Measurements from ENCODE around the gene PATE3.

PATE3 gene, protein sequence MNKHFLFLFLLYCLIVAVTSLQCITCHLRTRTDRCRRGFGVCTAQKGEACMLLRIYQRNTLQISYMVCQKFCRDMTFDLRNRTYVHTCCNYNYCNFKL

DNA sequence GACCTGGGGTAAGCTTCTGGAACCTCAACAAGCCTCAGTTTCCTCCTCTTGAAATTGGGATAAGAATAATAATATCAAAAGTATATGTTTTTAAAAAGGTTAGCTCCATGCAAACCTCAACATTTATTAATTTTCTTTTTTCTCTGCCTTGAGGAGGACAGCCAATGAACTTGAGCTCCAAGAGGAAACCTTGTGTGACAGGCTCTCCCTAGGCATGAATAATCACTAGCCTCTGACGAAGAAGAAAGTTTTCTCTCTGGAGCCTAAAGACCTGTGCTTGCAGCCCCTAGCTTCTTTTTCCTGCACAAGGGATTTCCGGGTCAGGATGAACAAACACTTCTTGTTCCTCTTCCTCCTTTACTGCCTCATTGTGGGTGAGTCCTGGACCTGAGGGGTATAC, at the start of gene PATE3:
TSS of gene PATE3 (plus strand) at position 301 of the 400 bp plus-strand sequence. CDS start at position 326, 25 bp downstream.
- DNase-seq, result no peak

DNA sequence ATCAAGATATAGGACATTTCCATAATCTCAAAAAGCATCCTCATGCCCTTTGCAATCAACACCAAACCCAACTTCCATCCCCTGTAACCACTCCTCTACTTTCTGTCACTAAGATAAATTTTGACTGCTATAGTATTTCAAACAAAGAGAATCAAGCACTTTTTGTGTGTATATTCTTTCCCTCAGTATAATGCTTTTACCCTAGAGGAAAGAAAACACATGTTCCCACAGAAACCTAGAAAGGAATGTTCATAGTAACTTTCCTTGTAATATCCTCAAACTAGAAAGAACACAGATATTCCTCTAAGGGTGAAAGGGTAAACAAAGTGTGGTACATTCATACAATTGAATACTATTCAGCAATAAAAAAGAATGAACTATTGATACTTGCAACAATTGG, 47.3 kb upstream of the PATE3 start:
- no peak for DNase-seq

DNA sequence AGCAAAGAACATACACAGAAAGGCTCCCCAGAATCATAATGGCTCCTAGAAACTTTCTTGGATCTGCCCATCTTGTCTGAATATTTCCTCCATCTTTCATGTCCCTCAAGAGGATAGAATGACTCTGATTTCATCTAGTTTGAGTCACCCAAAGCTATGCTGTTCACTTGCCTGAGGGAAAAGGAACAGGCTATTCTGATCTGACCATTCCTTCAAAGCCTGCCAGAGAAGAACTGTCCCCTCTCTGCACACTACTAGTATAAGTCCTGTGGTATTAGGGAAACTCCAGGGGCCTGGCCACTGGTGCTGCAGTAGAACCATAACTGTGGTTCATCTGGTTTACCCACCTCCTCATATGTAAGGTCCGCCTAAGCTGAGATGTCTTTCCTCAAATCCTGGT, 44.2 kb upstream of the PATE3 start:
- DNase-seq, result no peak

DNA sequence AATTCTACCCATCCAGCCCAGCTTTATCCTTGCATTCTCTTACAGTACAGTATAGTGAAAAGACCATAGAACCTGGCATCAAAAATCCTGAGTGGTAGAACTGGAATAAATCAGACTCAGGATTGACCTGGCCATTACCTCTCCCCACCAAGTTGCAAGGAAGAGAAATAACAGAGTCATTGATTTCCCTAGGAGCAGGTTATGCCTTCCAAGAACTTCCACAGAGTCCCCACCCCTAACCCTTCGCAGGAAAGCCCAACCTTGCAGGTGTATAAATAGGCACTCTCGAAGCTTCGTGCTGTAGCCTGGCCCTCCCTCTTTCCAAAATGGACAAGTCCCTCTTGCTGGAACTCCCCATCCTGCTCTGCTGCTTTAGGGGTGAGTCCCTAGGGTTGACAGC, 41.9 kb upstream of the PATE3 start, which contains the start of gene PATE1:
TSS of gene PATE1 (plus strand) at position 301 of the 400 bp plus-strand sequence. CDS start at position 327, 26 bp downstream.
- no peak for DNase-seq

DNA sequence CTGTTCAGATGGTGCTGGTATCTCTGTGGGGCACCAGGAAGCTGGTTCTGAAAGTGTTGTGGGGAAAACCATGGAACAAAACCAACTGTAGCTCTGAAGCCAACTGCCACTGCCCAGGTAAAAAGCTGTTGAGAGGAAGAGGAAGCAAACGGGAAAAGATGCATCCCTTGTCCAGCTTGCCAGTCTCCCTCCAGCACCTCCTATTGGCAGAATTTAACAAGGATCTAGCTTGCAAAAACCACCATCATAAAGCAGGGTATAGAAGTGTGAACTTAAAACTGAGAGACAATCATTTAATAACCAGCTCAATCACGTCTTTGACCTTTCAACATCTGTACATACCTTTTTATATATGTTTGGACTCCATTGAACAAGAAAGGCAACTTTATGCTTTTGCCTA, 37.3 kb upstream of the PATE3 start:
- no peak for DNase-seq

DNA sequence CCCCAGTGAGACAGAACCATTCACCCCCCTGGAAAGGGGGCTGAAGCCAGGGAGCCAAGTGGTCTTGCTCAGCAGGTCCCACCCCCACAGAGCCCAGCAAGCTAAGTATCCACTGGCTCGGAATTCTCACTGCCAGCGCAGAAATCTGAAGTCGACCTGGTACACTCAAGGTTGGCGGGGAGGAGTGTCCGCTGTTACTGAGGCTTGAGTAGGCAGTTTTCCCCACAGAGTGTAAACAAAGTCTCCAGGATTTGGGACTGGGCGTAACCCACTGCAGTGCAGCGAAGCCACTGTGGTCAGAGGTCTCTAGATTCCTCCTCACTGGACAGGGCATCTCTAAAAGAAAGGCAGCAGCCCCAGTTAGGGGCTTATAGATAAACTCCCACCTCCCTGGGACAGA, 31.9 kb upstream of the PATE3 start:
- DNase-seq, result no peak

DNA sequence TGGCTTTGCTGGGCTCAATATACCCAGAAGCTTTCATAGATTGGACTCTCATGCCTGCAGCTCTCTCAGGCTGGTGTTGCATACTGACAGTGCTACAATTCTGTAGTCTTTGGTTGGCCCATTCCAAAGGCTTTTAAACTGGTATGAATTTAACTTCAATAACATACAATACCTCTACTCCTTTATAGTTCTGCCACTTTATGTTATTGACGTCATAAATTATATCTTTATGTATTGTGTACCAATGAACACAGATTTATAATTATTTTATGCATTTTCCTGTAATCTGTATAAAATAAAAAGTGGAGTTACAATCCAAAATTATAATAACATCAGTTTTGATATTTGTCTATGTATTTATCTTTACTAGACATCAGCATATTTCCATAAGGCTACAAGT, 25.5 kb upstream of the PATE3 start:
- DNase-seq, result no peak

DNA sequence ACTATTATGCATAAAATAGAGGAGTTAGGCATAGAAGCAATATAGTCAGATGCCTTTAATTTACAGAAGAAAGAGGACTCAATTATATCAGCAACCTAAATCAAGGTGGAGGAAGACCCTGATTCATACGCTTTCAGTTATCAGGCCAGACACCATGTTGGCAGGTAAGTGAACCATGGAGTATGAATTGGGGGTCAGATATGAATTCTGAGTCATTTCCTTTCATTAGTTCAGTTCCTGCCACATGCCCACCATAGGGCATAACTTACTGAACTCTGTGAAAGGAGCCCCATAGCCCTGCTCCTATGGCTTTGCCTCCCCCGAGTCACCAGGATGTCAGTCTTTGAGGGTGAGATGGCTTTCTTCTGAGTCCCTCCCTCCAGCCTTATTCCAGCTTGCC, 24.4 kb upstream of the PATE3 start:
- no peak for DNase-seq

DNA sequence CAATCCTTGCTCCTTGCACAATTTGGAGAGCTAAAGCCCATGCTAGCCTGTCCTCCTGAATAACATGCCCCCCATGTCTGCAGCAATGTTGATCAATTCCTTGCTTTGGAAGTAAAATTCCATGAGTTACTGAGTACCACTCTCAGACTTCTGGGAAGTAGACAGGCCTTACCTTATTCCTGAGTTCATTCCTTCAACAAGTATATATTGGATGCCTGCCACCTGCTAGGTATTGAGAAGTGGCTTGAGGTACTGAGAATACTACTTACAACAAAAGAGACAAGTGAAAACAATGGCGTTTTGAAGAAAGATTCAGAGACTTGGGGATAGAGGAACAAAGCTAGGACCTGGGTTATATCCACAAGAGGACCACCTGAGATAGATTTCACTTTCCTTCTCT, 21.7 kb upstream of the PATE3 start:
- no peak for DNase-seq

DNA sequence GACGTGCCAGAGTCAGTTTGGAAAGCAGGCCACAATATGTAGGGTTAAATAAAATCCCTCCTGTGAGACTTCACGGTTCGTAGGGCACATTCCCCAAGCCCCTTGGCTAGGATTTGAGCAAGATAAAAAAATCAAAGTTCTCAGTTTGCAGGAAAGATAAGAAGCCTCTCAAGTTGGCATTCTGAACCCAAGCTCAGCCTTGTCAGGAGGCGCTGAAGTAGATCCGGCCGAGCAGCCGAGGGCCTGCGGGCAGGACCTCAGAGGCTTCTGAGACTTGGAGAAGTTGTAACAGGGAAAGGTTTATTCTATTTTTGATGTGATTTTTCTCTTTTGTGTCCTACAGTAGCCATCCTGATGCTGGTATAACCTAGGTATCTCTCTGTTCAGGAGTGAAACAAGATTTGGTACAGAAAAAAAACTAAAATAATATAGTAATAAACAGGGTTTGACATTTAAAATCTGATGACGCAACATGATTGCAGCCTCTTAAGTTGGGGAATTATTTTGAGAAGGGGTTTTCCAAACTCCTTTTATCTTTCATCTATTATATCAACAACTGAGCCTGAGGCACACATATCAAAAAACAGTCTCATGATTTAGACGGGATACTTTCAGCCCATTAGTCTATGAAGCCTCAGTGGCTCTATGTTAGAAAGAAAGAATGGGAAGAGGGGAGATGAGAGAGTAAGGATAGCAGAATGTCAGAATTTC, 19.4 kb upstream of the PATE3 start:
- no peak for DNase-seq

DNA sequence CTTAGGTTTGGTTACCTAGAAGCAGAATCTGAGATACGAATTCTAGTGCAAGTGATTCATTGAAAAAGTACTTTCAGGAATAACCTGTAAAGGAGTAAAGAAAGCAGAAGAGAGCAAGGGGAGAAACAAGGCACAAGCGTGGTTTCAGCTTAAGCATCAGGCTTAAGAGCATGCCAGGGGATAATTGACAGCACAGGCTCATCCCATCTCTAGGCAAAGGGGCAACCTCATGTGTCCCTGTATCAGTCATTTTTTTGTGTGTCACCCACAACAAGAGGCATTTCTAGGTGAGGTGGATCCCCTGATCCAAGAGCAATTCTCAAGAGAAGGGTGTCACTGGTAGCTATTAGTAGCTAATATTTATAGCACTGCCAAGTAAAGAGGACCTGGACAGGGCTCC, 17.3 kb upstream of the PATE3 start:
- DNase-seq, result no peak

DNA sequence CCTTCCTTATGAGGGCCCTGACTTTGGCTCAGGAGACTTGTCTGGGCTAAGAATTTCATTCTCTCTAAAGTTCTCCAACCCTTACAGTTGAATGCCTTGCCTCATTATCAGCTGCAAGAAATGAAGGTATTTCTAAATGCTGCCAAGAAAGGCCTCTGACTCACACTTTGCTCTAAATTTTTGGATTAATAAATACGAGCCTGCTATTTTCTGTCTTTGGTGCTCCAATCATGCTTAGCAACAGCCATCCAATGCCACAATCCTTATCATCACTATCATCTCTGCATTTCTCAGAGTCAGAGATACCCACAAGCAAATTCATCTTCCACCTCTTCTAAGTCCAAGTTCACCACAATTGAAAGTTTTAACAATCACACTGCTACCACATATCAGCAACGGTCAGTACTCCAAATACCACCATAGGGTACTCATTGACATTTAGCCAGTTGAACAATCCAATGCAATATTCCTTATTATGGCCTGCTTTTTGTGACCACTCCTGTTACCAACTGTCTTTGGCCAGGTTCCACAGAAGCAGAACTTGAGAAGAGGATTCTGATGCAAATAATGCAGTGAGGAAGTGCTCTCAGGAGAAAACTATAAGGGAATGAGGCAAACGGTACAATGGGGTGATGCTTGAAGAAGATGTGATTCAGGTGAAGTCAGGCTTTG, 15.0 kb upstream of the PATE3 start:
- no peak for DNase-seq

DNA sequence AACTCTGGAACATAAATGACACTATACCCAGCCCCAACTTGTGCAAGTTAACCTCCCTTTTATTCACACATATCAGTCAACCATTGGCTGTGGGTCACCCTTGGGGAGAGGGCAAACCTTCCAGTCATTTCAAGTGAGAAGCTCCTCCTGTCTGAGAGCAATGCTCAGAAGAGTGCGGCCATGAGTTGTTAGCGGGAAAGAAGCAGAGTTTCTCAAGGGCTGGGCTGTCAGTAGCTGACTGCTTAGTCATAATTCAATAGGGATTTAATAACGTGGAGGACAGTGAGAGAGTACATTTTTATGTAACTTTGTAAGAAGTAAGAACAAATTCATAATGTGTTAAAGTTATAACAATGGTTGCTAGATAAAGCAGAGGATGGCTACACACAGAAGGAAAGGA, 14.4 kb upstream of the PATE3 start:
- no peak for DNase-seq

DNA sequence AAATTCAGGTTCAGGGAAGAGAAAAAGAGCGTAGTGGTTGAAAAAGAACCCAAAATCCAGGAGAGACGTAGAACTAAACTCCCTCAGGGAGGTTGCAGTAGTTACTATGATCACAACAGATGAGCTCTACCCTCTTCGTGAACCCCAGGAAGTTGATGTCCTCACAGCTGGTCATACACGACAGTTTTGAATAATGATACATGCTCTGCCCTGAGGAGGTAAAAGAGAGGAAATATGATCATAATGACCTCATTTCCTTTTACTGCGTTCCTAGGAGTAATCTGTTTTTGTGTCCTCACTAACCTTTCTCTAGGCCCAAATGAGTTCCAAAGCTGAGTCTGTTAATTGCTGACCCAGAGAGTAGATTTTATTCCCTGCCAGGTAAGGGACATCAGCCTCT, 10.6 kb upstream of the PATE3 start:
- no peak for DNase-seq

DNA sequence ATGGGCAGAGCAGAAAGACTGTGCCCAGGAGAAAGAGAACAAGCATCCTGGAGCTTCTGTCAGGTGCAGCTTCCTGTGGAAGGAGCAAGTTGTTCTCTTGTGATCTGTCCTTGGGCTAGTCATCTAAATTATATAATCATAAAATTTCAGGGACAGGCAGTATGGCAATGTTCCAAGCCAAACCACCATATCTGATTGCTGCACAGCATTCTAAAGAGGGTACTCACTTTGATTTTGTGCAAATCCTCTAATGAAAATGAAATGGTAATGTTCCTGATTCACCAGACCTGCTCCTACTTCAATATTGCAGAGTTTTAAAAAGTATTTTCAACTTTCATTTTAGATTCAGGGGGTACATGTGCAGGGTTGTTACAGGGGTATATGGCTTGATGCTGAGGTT, 9.2 kb upstream of the PATE3 start, which contains the start of gene PATE2:
TSS of gene PATE2 (minus strand) at position 101 of the 400 bp plus-strand sequence. CDS start at position 46, 55 bp downstream.
- DNase-seq, result no peak

DNA sequence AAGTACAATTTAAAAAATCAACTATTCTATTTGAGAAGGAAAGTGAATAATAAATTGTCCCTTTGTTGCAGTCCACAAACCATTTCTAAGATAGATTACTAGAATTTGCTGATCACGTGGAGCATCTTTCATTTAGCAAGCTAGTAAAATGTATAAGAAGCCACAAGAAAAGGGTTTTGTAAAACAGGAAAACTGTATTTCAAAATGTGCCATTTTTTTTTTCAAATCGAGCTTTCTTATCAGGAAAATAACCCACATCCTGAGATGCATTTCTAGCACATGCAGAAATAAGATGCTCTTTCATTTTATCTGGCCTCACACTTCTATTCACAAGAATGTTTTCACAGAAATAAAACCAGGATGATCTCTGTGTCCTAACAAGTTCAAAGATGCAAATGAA, 3.2 kb upstream of the PATE3 start:
- DNase-seq, result no peak

DNA sequence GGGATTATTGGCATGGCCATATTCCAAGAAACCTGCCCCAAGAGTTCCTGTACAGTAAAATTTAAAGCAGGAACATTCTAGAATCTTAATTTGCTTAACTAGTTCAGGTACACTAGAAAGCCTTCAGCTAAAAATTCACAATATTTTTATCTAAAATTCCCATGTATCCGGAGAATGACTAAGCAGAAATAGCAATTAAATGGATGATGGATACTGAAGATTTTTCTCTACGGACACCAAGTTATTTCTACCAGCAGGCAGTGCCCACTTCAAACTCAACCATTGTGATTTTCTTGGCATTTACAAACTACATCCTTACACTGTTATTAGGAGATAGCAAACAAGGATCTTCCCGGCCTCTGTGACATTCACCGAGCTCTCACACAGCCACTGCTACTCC, 2.9 kb downstream of the PATE3 start:
- DNase-seq, result no peak

DNA sequence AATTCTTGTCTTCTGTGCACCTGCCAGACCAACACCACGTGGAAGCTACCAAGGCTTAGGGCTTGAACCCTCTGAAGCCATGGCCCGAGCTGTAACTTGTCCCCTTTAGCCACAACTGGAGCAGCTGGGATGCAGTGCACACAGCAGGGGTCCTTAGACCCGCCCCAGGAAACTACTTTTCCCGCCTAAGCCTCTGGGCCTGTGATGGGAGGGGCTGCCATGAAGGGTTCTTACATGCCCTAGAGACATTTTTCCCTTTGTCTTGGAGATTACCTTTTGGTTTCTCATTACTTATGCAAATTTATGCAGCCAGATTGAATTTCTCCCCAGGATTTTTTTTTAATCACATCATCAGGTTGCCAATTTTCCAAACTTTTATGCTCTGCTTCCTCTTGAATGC, 9.7 kb downstream of the PATE3 start:
- no peak for DNase-seq

DNA sequence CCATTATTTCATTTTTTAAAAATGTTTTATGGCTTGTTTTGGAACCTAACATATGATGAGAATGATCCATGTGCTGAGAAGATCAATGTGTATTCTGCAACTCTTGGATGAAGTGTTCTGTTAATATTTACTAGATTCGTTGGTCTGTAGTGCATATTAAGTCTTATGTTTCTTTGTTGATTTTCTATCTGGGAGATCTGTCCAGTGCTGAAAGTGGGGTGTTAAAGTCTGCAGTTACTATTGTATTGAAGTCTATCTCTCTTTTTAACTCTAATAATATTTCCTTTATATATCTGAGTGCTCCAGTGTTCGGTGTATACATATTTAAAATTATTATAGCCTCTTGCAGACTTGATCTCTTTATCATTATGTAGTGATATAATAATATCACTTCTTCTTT, 11.9 kb downstream of the PATE3 start:
- no peak for DNase-seq

DNA sequence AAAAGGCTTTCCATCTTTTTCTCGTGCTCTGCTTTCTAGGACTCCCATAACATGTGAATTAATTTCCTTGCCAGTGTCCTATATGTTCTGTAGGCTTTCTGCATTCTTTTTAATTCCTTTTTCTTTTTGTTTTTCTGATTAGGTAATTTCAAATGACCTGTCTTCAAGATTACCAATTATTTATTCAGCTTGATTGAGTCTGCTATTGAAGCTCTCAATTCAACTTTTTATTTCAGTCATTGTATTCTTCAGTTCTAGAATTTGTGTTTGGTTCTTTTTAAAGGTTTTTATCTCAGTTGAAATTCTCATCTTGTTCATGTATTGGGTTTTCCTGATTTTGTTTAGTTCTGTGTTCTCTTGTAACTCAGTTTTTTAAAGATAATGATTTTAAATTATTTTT, 14.5 kb downstream of the PATE3 start:
- DNase-seq, result no peak

DNA sequence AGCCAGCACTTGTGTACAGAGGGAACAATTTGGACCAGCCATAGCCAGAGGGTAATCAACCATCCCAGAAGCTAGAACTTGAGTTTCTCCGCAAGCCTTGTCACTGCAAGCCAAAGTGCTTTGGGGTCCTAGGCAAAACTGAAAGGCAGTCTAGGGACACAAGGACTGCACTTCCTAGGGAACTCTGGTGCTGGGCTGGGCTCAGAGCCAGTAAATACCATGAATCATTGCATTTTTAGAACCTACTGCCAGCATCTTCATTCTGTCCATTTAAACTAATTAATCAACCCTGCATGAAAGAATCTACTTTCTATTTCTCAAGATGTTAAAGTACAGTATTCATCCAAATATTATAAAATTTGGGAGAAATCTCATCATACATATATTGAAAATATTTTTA, 20.0 kb downstream of the PATE3 start:
- no peak for DNase-seq

DNA sequence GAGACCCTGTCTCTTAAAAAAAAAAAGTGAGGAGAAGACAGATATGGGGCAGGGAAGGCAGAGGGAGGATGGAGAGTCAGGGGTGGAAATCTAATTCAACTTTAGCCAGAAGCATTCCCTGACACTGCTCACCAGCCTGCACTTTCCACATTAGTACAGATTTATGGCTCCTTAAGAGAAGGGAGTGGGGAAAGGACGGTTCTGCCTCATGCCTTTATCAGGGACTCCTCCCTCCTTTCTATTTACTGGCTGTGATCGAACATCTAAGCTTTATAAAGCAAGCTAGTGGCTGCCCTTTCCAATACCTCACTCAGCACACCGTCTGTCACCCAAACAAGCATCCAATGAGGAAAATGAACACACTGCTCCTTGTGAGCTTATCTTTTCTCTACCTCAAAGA, 45.1 kb downstream of the PATE3 start, which contains the start of gene PATE4:
TSS of gene PATE4 (plus strand) at position 301 of the 400 bp plus-strand sequence. CDS start at position 345, 44 bp downstream.
- no peak for DNase-seq

DNA sequence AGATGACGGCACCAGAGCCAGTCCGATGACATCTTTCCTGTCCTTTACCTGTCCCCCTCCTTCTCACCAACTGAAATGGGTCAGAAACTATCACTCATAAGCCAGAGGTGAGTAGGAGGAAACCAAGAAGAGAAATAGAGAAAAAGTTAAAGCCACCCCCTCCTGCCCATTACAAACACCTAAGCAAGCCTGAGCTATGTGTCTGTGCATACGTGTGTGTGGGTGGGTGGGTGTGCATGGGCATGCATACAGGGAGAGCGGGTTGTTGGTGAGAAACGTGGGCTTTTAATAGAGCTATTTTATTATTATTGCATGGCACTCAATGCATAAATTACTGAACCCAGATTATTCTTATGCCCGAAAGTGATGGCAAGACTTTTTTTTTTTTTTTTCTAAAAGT, 47.8 kb downstream of the PATE3 start:
- DNase-seq, result no peak
